Measurements from ENCODE around the gene CCR9.
A peak's percentile ranks its signal among the peaks of the same experiment; 100 is the strongest.

Gene CCR9

GRCh38 chr3:45936261-45936660 lies 49.9 kb downstream of the CCR9 start:
- no peak for DNase-seq (ENCODE audit: low read depth, low spot score)

DNA sequence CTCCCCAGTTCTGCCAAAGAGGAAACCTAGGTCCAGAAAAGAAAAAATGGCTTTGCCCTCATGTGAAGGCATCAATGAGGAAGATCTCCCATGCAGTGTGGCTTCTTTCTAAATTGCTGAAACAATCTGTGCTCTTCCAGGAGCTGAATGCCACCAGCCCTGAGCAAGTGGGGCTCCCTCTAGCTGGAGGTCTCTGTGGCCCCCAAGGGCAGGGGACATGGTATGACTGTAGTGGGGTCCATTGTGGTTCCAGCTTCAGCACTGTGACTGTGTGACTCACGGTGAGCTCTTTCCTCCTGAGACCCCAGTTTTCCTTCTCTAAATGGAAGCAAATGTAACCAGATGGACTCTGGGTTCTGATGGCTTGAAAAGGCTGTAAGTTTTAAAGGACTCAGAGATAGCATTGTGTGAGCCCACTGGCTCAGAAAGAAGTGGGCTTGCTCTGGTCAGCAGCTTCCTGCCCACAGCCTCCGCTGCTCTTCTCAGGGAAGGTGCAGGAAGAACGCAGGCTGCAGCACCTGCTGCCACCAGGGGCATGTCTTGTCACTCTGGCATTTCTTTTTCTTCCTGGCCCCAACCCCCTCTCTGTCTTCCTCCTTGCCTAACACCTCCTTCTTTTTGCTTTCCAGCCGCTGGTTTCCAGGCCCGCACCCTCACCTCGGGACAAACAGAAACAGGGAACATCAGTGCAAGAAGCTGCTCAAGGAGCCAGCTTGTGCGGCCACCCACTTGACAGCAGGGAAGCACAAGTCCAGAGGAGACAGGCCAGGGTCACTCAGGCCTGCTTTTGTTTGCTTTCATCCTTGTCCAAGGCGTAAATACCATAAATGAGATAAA lies 51.1 kb downstream of the CCR9 start:
- no peak for DNase-seq (ENCODE audit: low read depth, low spot score)

DNA sequence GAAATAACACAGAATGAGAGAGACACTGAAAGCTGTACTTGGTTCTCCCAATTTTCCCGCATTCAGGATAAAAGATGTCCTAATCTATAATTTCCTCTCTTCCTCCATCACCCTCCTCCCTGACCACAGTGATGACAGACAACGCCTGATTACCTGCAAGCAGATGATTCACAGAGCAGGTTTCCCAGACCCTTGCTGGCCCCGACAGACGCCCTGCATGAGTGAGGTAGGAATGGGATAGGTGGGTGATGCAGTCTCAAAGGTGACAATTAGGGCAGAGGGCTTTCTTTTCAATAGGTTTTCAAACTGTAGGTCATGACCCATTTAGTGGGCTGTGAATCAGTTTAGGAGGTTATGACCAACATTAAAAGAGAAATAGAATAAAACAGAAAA lies 51.7 kb downstream of the CCR9 start:
- DNase-seq (ENCODE audit: low read depth, low spot score) = no peak

- peak; percentile 79 for DNase-seq (ENCODE audit: low read depth, low spot score)
These were observed 52.5 kb downstream of the CCR9 start for GRCh38 chr3:45938864-45939263.

- no peak for DNase-seq (ENCODE audit: low read depth, low spot score)
These were observed 53.0 kb downstream of the CCR9 start for GRCh38 chr3:45939341-45939771.

GRCh38 chr3:45940004-45940780 lies 53.8 kb downstream of the CCR9 start:
- no peak for DNase-seq (ENCODE audit: low read depth, low spot score)

DNA sequence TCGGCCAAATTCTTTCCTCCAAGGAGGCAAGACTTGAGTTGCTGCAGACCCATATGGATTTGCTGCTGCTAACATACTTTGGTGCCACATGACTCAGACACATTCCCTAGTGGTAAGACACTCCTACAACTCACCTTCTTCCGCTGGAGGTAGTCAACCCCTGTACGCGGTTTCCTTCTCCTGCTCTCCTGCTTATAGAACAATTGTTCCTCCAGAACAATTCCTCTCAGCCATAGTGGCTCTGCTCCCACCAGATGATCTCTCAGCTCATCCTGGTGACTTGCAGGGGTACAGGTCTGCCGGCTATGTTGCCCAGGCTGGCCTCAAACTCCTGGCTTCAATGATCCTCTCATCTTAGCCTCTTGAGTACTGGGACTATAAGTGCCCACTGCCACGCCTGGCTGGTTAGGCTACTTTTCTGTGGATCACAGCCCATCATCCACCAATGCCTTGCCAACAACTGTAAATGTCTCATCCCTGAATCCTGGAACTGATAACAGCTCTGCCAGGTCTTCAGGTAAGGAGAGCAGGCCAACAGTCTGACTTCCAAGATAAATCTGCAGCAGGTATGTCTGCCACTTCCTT lies 54.5 kb downstream of the CCR9 start:
- no peak for DNase-seq (ENCODE audit: low read depth, low spot score)

DNA sequence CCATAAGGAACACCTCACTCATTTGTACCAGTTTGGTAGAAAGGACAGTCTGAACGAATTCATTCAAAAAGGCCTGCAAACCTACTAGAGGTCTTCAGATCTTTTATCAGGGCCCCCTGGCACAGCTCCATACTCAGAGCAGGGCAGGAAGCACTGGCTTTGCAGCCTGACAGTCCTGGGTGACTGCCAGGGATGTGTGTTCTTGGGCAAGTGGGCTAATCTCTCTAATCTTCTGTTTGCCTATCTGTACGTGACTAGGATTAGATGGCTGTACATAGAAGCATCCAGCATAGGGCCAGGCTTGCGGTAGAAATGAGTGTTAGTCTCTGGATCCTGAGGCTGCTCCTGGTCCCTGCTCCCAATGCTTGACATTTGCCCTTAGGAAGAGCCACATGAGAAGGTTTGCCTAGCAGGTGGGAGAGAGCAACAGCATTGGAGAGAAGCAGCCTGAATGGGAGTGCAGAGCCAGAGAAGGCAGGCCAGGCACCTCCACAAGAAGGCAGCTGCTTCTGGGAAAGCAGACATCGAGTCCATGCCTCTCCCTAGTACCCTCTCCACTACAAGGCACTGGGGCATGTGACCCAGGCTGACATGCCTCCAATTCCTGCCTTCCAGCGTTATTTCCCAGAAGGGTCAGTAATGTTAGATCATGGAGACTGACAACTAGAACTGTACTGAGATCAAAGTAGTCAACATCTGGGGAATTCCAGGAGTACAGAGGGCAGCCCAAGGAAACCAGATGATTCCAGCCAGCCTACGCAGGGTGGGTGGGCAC lies 55.9 kb downstream of the CCR9 start:
- DNase-seq (ENCODE audit: low read depth, low spot score) = no peak

DNA sequence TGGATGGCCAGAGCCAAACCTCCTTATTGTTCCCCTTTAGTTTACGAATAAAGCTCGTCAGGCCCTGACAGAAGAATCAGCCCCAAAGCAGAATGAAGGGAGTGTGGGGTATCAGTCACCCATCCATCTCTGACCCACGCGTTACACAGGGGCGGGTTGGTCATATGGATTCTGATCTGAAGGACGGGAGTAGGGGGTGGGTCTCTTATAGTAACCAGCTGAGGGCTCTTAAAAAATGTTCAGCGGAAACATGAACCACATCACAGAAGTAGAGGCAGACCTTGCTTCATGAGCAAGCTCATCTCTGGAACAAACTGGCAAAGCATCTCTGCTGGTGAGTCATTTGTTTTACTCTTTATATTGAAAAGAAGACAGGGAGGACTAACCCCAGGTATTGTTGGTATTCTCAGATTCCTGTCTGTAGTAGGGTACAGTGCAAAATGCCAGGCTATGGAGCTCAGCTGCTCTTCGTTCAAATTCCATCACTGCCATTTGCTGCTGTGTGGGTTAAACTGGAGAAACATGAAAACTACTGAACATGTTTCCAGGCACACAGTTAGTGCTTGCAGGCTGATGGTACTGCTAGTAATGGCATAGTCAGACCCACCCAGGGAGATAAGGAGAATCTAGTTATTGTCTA lies 57.0 kb downstream of the CCR9 start, which contains the start of gene CXCR6:
TSS of gene CXCR6 (plus strand) at position 258 of the 640 bp plus-strand sequence. CDS start 3,018 bp downstream, outside the sequence.
- no peak for DNase-seq (ENCODE audit: low read depth, low spot score)

- DNase-seq (ENCODE audit: low read depth, low spot score) = no peak
These were observed 58.7 kb downstream of the CCR9 start for GRCh38 chr3:45944830-45945620.

DNA sequence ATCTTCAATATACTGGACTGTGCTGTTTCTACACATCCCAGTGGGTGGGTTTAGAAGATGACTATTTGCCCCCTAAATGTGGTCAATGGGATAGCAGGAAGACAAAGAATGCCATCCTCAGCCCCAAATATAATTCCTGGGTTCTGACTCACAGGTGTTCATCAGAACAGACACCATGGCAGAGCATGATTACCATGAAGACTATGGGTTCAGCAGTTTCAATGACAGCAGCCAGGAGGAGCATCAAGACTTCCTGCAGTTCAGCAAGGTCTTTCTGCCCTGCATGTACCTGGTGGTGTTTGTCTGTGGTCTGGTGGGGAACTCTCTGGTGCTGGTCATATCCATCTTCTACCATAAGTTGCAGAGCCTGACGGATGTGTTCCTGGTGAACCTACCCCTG lies 60.0 kb downstream of the CCR9 start:
- no peak for DNase-seq (ENCODE audit: low read depth, low spot score)

GRCh38 chr3:45946875-45947274 lies 60.5 kb downstream of the CCR9 start:
- no peak for DNase-seq (ENCODE audit: low read depth, low spot score)

DNA sequence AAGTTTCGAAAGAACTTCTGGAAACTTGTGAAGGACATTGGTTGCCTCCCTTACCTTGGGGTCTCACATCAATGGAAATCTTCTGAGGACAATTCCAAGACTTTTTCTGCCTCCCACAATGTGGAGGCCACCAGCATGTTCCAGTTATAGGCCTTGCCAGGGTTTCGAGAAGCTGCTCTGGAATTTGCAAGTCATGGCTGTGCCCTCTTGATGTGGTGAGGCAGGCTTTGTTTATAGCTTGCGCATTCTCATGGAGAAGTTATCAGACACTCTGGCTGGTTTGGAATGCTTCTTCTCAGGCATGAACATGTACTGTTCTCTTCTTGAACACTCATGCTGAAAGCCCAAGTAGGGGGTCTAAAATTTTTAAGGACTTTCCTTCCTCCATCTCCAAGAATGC lies 61.0 kb downstream of the CCR9 start:
- DNase-seq (ENCODE audit: low read depth, low spot score) = no peak

DNA sequence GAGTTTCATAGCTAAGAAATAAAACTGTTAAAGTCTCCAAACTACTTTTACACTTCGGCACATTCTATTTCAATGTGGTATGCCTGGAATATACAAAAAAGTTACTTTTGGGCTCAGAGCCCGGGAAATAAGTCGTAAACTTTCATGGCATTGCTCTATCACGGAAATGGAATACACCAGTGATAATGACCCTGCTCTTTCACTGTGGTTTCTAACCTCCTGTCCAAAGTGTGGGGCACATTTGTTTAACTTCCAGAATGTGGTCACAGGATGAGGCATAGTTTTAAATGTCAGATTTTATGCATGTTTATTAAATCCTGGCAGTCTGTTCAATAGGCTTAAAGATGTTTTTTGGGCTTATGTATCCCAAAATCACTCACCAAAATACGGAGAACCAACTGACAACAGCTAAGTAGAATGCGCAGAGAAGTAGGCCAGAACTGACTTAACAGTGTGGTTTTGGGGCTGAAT lies 62.0 kb downstream of the CCR9 start:
- no peak for DNase-seq (ENCODE audit: low read depth, low spot score)

DNA sequence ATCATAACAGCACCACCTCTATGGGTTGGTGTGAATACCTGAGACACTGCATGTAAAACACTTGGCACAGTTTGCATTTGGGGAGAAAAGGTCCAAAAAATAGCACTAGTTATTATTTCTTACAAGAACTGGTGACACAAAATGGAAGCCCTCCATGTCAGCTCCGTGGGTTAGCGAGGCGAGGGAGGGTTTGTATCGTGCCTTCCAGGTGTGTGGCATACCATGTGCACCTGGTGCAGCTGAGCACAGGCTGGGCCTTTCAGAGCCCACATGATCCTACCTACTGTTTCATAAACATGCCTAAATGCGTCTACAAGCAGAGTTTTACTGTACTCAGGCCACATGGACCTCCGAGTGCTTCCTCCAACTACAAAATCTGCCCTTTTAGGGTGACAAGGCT lies 62.5 kb downstream of the CCR9 start:
- no peak for DNase-seq (ENCODE audit: low read depth, low spot score)

DNA sequence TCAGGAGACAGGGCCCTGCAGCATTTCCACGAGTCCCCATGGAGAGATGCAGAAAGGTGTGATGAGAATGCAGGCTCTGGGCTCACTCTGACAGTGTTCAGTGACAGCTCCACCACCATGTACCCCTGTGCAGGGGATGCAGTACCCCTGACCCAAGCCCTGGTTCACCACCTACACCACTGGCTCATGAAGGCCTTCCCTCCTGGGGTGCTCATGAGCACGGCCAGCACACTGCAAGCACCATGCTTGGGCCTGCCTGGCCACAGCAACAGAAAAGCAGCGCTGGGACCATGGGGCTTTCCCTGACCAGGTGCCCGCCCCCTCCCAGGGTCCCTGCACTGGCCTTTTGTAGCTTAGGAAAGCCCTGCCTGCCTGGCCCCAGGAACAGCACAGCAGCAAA lies 63.1 kb downstream of the CCR9 start:
- DNase-seq (ENCODE audit: low read depth, low spot score) = no peak

GRCh38 chr3:45950131-45950530 lies 63.8 kb downstream of the CCR9 start:
- DNase-seq (ENCODE audit: low read depth, low spot score) = no peak

DNA sequence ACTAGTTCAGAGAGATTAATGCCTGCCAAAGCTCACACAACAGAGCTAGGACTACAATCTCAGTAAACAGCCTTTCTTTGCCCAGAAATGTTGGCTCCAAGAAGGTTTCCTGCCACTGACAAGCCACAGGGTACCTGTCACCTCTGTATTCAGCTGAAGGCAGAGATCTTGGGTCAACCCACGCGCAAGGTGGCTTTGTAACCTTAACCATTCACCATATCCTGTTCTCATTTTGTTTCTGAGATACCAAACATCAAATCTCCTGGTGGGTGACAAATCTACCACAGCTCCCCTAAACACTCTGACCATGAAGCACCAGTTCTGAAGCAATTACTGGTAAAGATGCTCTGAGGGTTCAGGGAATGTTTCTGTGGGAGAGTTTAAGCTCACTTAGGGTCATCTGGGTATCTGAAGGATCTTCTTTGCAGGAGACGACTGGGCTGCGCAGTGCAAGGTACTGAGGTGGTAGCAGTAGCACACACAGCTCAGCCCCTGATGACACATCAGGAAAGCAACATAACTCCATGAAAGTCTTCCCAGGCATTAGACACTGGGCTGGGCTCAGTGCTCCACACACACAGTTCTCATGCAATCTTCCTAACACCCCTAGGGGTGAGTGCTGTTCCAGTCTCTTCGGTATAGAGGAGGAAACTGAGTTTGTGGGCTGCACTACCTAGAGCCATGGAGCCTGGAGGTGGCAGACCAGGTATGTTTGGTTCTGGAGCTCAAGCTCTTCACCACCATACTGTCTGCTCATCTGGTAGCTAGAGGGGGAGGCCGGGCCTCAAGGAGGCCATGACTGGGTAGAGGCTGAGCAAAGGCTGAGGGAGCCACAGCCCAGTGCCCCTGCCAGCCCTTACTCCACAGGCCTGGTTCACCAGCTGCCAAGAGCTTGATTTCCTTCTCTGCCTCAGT lies 64.6 kb downstream of the CCR9 start:
- peak; percentile 37 for DNase-seq (ENCODE audit: low read depth, low spot score)

- no peak for DNase-seq (ENCODE audit: low read depth, low spot score)
These were observed 65.6 kb downstream of the CCR9 start for GRCh38 chr3:45951946-45952345.

Measured in activated naive CD8-positive, alpha-beta T cell treated with anti-CD3 and anti-CD28 coated beads, Interleukin-2, amount 50 U/mL, for 16 hours (primary cell).